HepG2 (cell line): Measurements from ENCODE around the gene RNF208. TPM values are rescaled to one million over a fixed set of nuclear protein-coding genes. Genes with fewer than 3 reads are reported as not detected.

ENCODE experiments used
- BCL6 ChIP-seq: IDR thresholded peaks from 2 replicates; pipeline ENCODE4 v1.6.1; 2016; ENCODE audit warnings: missing genetic modification reagents, missing compliant biosample characterization
- EED ChIP-seq: sonication (generic); formaldehyde crosslinking; IDR thresholded peaks from 2 replicates; pipeline ENCODE4 v1.5.0; 2020; ENCODE audit warnings: mild to moderate bottlenecking, missing genetic modification reagents
- GFI1 ChIP-seq: sonication (generic); formaldehyde crosslinking; IDR thresholded peaks from 2 replicates; pipeline ENCODE4 v1.5.0; 2020; ENCODE audit warnings: missing genetic modification reagents, mild to moderate bottlenecking, borderline replicate concordance
- HIC2 ChIP-seq: sonication (generic); formaldehyde crosslinking; IDR thresholded peaks from 2 replicates; pipeline ENCODE4 v1.9.0; 2022; ENCODE audit warnings: low read depth, missing genetic modification reagents
- HMGXB4 ChIP-seq, 2 experiments: sonication (generic) in 1 of 2; formaldehyde crosslinking in 1 of 2; IDR thresholded peaks; 2 replicates each; pipeline versions ENCODE4 v1.4.0 to v1.6.1; 2018 to 2020; ENCODE audit warnings: missing genetic modification reagents in 2 of 2, borderline replicate concordance in 1 of 2, low read depth in 1 of 2, mild to moderate bottlenecking in 1 of 2, missing biosample characterization in 1 of 2
- NCOR1 ChIP-seq: fragments of 200-600 bp; sonication (generic); IDR thresholded peaks from 2 replicates; pipeline ENCODE4 v1.7.0; 2017; ENCODE audit warnings: antibody characterized with exemption, low read length, borderline replicate concordance
- PLSCR1 ChIP-seq: sonication (generic); formaldehyde crosslinking; IDR thresholded peaks from 2 replicates; pipeline ENCODE4 v1.5.0; 2020; ENCODE audit warnings: missing genetic modification reagents, mild to moderate bottlenecking, borderline replicate concordance
- RARG ChIP-seq: sonication (generic); formaldehyde crosslinking; IDR thresholded peaks from 2 replicates; pipeline ENCODE4 v1.4.0; 2020; ENCODE audit warnings: low read depth, mild to moderate bottlenecking, missing genetic modification reagents
- SMARCC2 ChIP-seq: fragments of 450-650 bp; IDR thresholded peaks from 2 replicates; pipeline ENCODE4 v1.6.1; 2017; ENCODE audit warnings: antibody characterized with exemption, mild to moderate bottlenecking
- STAG1 ChIP-seq: sonication (generic); formaldehyde crosslinking; IDR thresholded peaks from 2 replicates; pipeline ENCODE4 v1.4.0; 2020; ENCODE audit warnings: missing genetic modification reagents
- ZBTB25 ChIP-seq: IDR thresholded peaks from 2 replicates; pipeline ENCODE4 v1.6.1; 2018; ENCODE audit warnings: missing genetic modification reagents
- ZFYVE20 ChIP-seq: sonication (generic); formaldehyde crosslinking; IDR thresholded peaks from 2 replicates; pipeline ENCODE4 v1.8.0; 2023; ENCODE audit warnings: low read depth, mild to moderate bottlenecking, moderate library complexity, missing genetic modification reagents, borderline replicate concordance
- ZNF136 ChIP-seq: sonication (generic); formaldehyde crosslinking; IDR thresholded peaks from 2 replicates; pipeline ENCODE4 v1.8.1; 2022; ENCODE audit warnings: low read depth, mild to moderate bottlenecking, moderate library complexity, missing genetic modification reagents
- ZNF337 ChIP-seq: sonication (generic); formaldehyde crosslinking; IDR thresholded peaks from 2 replicates; pipeline ENCODE4 v1.5.1; 2020; ENCODE audit warnings: missing genetic modification reagents, low read depth, mild to moderate bottlenecking, borderline replicate concordance
- ZNF431 ChIP-seq: sonication (generic); formaldehyde crosslinking; IDR thresholded peaks from 2 replicates; pipeline ENCODE4 v1.9.0; 2022; ENCODE audit warnings: missing genetic modification reagents, low read depth, mild to moderate bottlenecking, borderline replicate concordance
- ZNF550 ChIP-seq: sonication (generic); formaldehyde crosslinking; IDR thresholded peaks from 2 replicates; pipeline ENCODE4 v1.4.0; 2020; ENCODE audit warnings: mild to moderate bottlenecking, missing genetic modification reagents, borderline replicate concordance
- ZNF713 ChIP-seq: sonication (generic); formaldehyde crosslinking; IDR thresholded peaks from 2 replicates; pipeline ENCODE4 v1.4.0; 2020; ENCODE audit warnings: mild to moderate bottlenecking, missing genetic modification reagents
- ZNF746 ChIP-seq: sonication (generic); formaldehyde crosslinking; IDR thresholded peaks from 2 replicates; pipeline ENCODE4 v1.8.0; 2022; ENCODE audit warnings: mild to moderate bottlenecking, missing genetic modification reagents
- ZNF770 ChIP-seq: sonication (generic); formaldehyde crosslinking; IDR thresholded peaks from 2 replicates; pipeline ENCODE4 v1.5.0; 2020; ENCODE audit warnings: mild to moderate bottlenecking, missing genetic modification reagents
- ZNF883 ChIP-seq: sonication (generic); formaldehyde crosslinking; IDR thresholded peaks from 2 replicates; pipeline ENCODE4 v1.5.1; 2020; ENCODE audit warnings: mild to moderate bottlenecking, missing genetic modification reagents; ENCODE audit errors: not compliant biosample characterization
- ZSCAN29 ChIP-seq: sonication (generic); formaldehyde crosslinking; conservative IDR thresholded peaks from 2 replicates; pipeline ENCODE4 v1.4.0; 2020; ENCODE audit warnings: mild to moderate bottlenecking, missing genetic modification reagents
- polyA plus RNA-seq, 8 experiments: library from polyadenylated mRNA; depleted of rRNA in 3 of 8; stranded (reverse) in 7 of 8; unstranded in 1 of 8; fragments of >200 nt; fragmentation: Illumina TruSeq in 4 of 8; extraction: Trizol in 4 of 8; gene quantifications; 2 replicates each; pipeline versions ENCODE4 v1.2.1 to v1.2.3, GENCODE V29; 2011 to 2016; ENCODE audit warnings: low read depth in 4 of 8, missing spikeins in 1 of 8, mixed read lengths in 1 of 8; ENCODE audit not compliant: insufficient read depth in 1 of 8
- total RNA-seq, 5 experiments: library from RNA; depleted of rRNA; stranded (reverse); fragments of >200 nt; fragmentation: Illumina TruSeq; extraction: Trizol; gene quantifications; 2 replicates each; pipeline ENCODE4 v1.2.3, GENCODE V29; 2016; ENCODE audit warnings: low read depth in 1 of 5

RNF208 gene
- total and polyA plus RNA-seq, 2 of the 13 experiments (the other 11 are each of a cell fraction or from before 2014, with no cell fraction given), result 1.6 to 2.1 TPM

GRCh38 chr9:137253717-137254623, 31.9 kb upstream of the RNF208 start (continued):
- TF ChIP-seq HMGXB4 (CRISPR knock-in tag; IDR thresholded peaks at IDR 0.05; ENCODE audit: borderline replicate concordance in 1 of 2, low read depth in 1 of 2) (0 out of 4 replicates have a peak, but pooled peaks of 1 of the 2 experiments have one; percentile 37), ZSCAN29 (no peak), ZFYVE20 (no peak), HIC2 (CRISPR knock-in tag) (no peak), ZNF770 (no peak), ZNF883 (CRISPR knock-in tag) (no peak), ZNF431 (CRISPR knock-in tag) (no peak), ZNF337 (CRISPR knock-in tag) (no peak), ZNF713 (CRISPR knock-in tag) (no peak), SMARCC2 (no peak), STAG1 (CRISPR knock-in tag) (no peak), NCOR1 (no peak), BCL6 (CRISPR knock-in tag) (no peak), RARG (CRISPR knock-in tag) (no peak), PLSCR1 (CRISPR knock-in tag) (no peak), GFI1 (CRISPR knock-in tag) (no peak), ZNF746 (CRISPR knock-in tag) (no peak), ZBTB25 (no peak), ZNF550 (CRISPR knock-in tag) (no peak), ZNF136 (no peak), EED (CRISPR knock-in tag) (no peak)
